PC-3 (cell line): Measurements from ENCODE around the gene ZFYVE27. TPM values are rescaled to one million over a fixed set of nuclear protein-coding genes. Genes with fewer than 3 reads are reported as not detected.

Experiments used
- ATAC-seq: fragments of 200-7000 bp; cut with Tn5 transposase; 2 replicates; pipeline ENCODE4 v1.9.1; 2020; ENCODE audit warnings: mild to moderate bottlenecking, moderate library complexity
- BruUV-seq: library from RNA; stranded (reverse); fragments of 400-500 nt; replicated peaks from 2 replicates; lab custom pipeline; 2021; lab: Mats Ljungman, UMichigan
- CTCF ChIA-PET: fragments of 300-600 bp; sonication (Branson Sonifier 250); formaldehyde crosslinking; loops from one replicate; lab custom pipeline; 2022; ENCODE audit warnings: antibody characterized with exemption; lab: Charles Lee
- POLR2A ChIA-PET: fragments of 300-600 bp; sonication (Branson Sonifier 250); formaldehyde crosslinking; loops from one replicate; lab custom pipeline; 2022; ENCODE audit warnings: antibody characterized with exemption; ENCODE audit not compliant: unreplicated experiment; lab: Charles Lee
- DNase-seq: peaks from one replicate; pipeline ENCODE4 v3.0.0-alpha.2; 2015
- H2AFZ ChIP-seq: fragments of 300-600 bp; sonication (generic); 2 replicates; pipeline ENCODE4 v1.6.0; 2016; ENCODE audit warnings: antibody characterized with exemption, low read length
- H3F3A ChIP-seq: fragments of 300-600 bp; sonication (generic); one replicate; pipeline ENCODE4 v1.6.0; 2017; ENCODE audit warnings: antibody characterized with exemption, low read length, control low read depth, mild to moderate bottlenecking; ENCODE audit not compliant: unreplicated experiment
- H3K27ac ChIP-seq: fragments of 300-600 bp; sonication (generic); 2 replicates; pipeline ENCODE4 v1.5.1; 2016; ENCODE audit warnings: mild to moderate bottlenecking, low read length
- H3K27me3 ChIP-seq: fragments of 300-600 bp; sonication (generic); 2 replicates; pipeline ENCODE4 v1.6.1; 2016; ENCODE audit warnings: low read length, mixed read lengths
- H3K36me3 ChIP-seq: fragments of 300-600 bp; sonication (generic); 2 replicates; pipeline ENCODE4 v1.6.1; 2016; ENCODE audit warnings: low read depth, mixed run types, low read length, mixed read lengths
- H3K4me1 ChIP-seq: fragments of 300-600 bp; sonication (generic); 2 replicates; pipeline ENCODE4 v1.5.1; 2016; ENCODE audit warnings: low read length; ENCODE audit not compliant: insufficient read depth
- H3K4me2 ChIP-seq: fragments of 300-600 bp; sonication (generic); 2 replicates; pipeline ENCODE4 v1.6.0; 2016; ENCODE audit warnings: low read length
- H3K4me3 ChIP-seq: fragments of 300-600 bp; sonication (generic); 2 replicates; pipeline ENCODE4 v1.5.1; 2016; ENCODE audit warnings: mild to moderate bottlenecking, low read length, mixed read lengths
- H3K79me2 ChIP-seq: fragments of 300-600 bp; sonication (generic); 2 replicates; pipeline ENCODE4 v1.6.1; 2017; ENCODE audit warnings: low read length, mixed read lengths
- H3K9ac ChIP-seq: fragments of 300-600 bp; sonication (generic); 2 replicates; pipeline ENCODE4 v1.6.0; 2016; ENCODE audit warnings: mild to moderate bottlenecking, low read length
- H3K9me2 ChIP-seq: fragments of 300-600 bp; sonication (generic); replicated peaks from 2 replicates; pipeline ENCODE4 v1.6.1; 2016; ENCODE audit warnings: mixed run types, low read length, mixed read lengths
- H3K9me3 ChIP-seq: fragments of 300-600 bp; sonication (generic); 2 replicates; pipeline ENCODE4 v1.6.1; 2016; ENCODE audit warnings: low read length, mixed read lengths
- H4K20me1 ChIP-seq: fragments of 300-600 bp; sonication (generic); 2 replicates; pipeline ENCODE4 v1.6.1; 2016; ENCODE audit warnings: low read length, mixed read lengths
- CTCF ChIP-seq: fragments of 300-600 bp; sonication (generic); conservative IDR thresholded peaks from 2 replicates; pipeline ENCODE4 v1.5.1; 2017; ENCODE audit warnings: antibody characterized with exemption, low read depth, mild to moderate bottlenecking, low read length
- EZH2 ChIP-seq: fragments of 300-600 bp; sonication (generic); IDR thresholded peaks from one replicate; pipeline ENCODE4 v1.6.1; 2017; ENCODE audit warnings: antibody characterized with exemption, mild to moderate bottlenecking, low read length; ENCODE audit not compliant: unreplicated experiment
- EZH2phosphoT487 ChIP-seq: fragments of 300-600 bp; sonication (generic); IDR thresholded peaks from 2 replicates; pipeline ENCODE4 v1.6.1; 2018; ENCODE audit warnings: mild to moderate bottlenecking, antibody characterized with exemption, low read length, borderline replicate concordance
- intact Hi-C: fragments of 100-400 bp; cut with micrococcal nuclease; formaldehyde crosslinking; loops from 2 replicates; pipeline ENCODE4 v1.9.0; 2023
- total RNA-seq: library from RNA; depleted of rRNA; stranded (reverse); fragments of >200 nt; gene quantifications from 2 replicates; pipeline ENCODE4 v1.2.3, GENCODE V29; 2014

ZFYVE27 gene
- total RNA-seq, 1 experiment from 2014 or later: 13.1 TPM

- Histone ChIP-seq H4K20me1 (no peaks in the 10 kb centered on the region), H3K4me3 (no peak overlapping the region), H3K9ac (no peak overlapping the region), H3K27ac (no peak overlapping the region), H3K27me3 (no peaks in the 10 kb centered on the region), H3K9me3 (no peaks in the 10 kb centered on the region), H3K79me2 (peaks cover 21% of the 10 kb centered on the region), H3K36me3 (peaks cover 28% of the 10 kb centered on the region), H3K4me2 (no peak overlapping the region), H2AFZ (no peak overlapping the region), H3F3A (no peaks in the 10 kb centered on the region), H3K9me2 (no peaks in the 10 kb centered on the region), H3K4me1 (no peaks in the 10 kb centered on the region)
- ATAC-seq (no peak), DNase-seq (no peak)
- BruUV-seq: no TSS peak
- POLR2A ChIA-PET: no interaction called here
- intact Hi-C loops: no loop called here
- TF ChIP-seq EZH2 (no peak), CTCF (no peak), EZH2phosphoT487 (no peak)
- CTCF ChIA-PET: no interaction called here
These were observed 7.6 kb downstream of the ZFYVE27 start for GRCh38 chr10:97744405-97745035.

GRCh38 chr10:97747573-97747972, 10.6 kb downstream of the ZFYVE27 start:
- POLR2A ChIA-PET: no interaction called here

More at GRCh38 chr10:97747573-97747972, 10.6 kb downstream of the ZFYVE27 start:
- H3K36me3 ChIP-seq: peaks cover 36% of the 10 kb centered on the region
- H3K4me1 ChIP-seq: no peaks in the 10 kb centered on the region
- H3K27ac ChIP-seq: no peak overlapping the region
- ATAC-seq (no peak), DNase-seq (no peak)
- peaks cover 6% of the 10 kb centered on the region; the same call in 1 of the 2 replicates for H3K79me2 ChIP-seq
- H3K4me2 ChIP-seq: no peak overlapping the region
- no peaks in the 10 kb centered on the region for H3K27me3 ChIP-seq
- BruUV-seq: no TSS peak
- TF ChIP-seq EZH2 (no peak), EZH2phosphoT487 (no peak), CTCF (no peak)
- H2AFZ ChIP-seq: no peak overlapping the region
- no peaks in the 10 kb centered on the region for H3F3A ChIP-seq
- H4K20me1 ChIP-seq: no peaks in the 10 kb centered on the region
- H3K9me3 ChIP-seq: no peaks in the 10 kb centered on the region
- CTCF ChIA-PET: no interaction called here
- intact Hi-C loops: no loop called here
- no peak overlapping the region for H3K9ac ChIP-seq
- no peak overlapping the region for H3K4me3 ChIP-seq
- no peaks in the 10 kb centered on the region for H3K9me2 ChIP-seq
